Hepatocyte (in vitro differentiated cells): ENCODE measurements around the gene SOX13. TPM values are rescaled to one million over a fixed set of nuclear protein-coding genes. Genes with fewer than 3 reads are reported as not detected.

ENCODE experiments used
- DNase-seq: peaks from one replicate; pipeline ENCODE4 v3.0.0-alpha.2; 2016; ENCODE audit warnings: low spot score
- H2AFZ ChIP-seq: fragments of 200-600 bp; sonication (generic); 2 replicates; pipeline ENCODE4 v1.6.0; 2016; ENCODE audit warnings: antibody characterized with exemption, mild to moderate bottlenecking
- H3K27ac ChIP-seq: fragments of 200-600 bp; sonication (generic); 2 replicates; pipeline ENCODE4 v1.5.1; 2016; ENCODE audit warnings: mild to moderate bottlenecking
- H3K27me3 ChIP-seq: fragments of 200-600 bp; sonication (generic); 2 replicates; pipeline ENCODE4 v1.6.1; 2016
- H3K36me3 ChIP-seq: fragments of 200-600 bp; sonication (generic); replicated peaks from 2 replicates; pipeline ENCODE4 v1.5.1; 2016; ENCODE audit warnings: low read depth; ENCODE audit not compliant: insufficient read depth
- H3K4me1 ChIP-seq: fragments of 200-600 bp; sonication (generic); 2 replicates; pipeline ENCODE4 v1.5.1; 2016; ENCODE audit warnings: mild to moderate bottlenecking, moderate library complexity; ENCODE audit not compliant: insufficient read depth
- H3K4me2 ChIP-seq: fragments of 200-600 bp; sonication (generic); 2 replicates; pipeline ENCODE4 v1.6.0; 2016
- H3K4me3 ChIP-seq: fragments of 200-600 bp; sonication (generic); 2 replicates; pipeline ENCODE4 v1.5.1; 2016; ENCODE audit warnings: mild to moderate bottlenecking
- H3K79me2 ChIP-seq: fragments of 200-600 bp; sonication (generic); 2 replicates; pipeline ENCODE4 v1.6.0; 2017; ENCODE audit warnings: mild to moderate bottlenecking
- H3K9me2 ChIP-seq: fragments of 200-600 bp; sonication (generic); replicated peaks from 2 replicates; pipeline ENCODE4 v1.6.0; 2017; ENCODE audit warnings: mild to moderate bottlenecking; ENCODE audit not compliant: insufficient read depth
- H3K9me3 ChIP-seq: fragments of 200-600 bp; sonication (generic); 2 replicates; pipeline ENCODE4 v1.5.1; 2016; ENCODE audit warnings: low read depth, mild to moderate bottlenecking
- H4K20me1 ChIP-seq: fragments of 200-600 bp; sonication (generic); 2 replicates; pipeline ENCODE4 v1.6.0; 2016; ENCODE audit warnings: mild to moderate bottlenecking; ENCODE audit not compliant: insufficient read depth, poor library complexity, severe bottlenecking
- EZH2 ChIP-seq: fragments of 200-600 bp; sonication (generic); IDR thresholded peaks from 2 replicates; pipeline ENCODE4 v1.6.1; 2016; ENCODE audit warnings: antibody characterized with exemption, mild to moderate bottlenecking, borderline replicate concordance
- EZH2phosphoT487 ChIP-seq: fragments of 200-600 bp; sonication (generic); IDR thresholded peaks from one replicate; pipeline ENCODE4 v1.6.1; 2018; ENCODE audit warnings: antibody characterized with exemption, mild to moderate bottlenecking, low read depth, moderate library complexity; ENCODE audit not compliant: unreplicated experiment, severe bottlenecking
- WGBS: methylation state at CpG from one replicate; pipeline ENCODE4 v1.1.6; 2016; ENCODE audit warnings: low lambda C conversion rate; ENCODE audit errors: missing lambda C conversion rate; 5-methylcytosine and 5-hydroxymethylcytosine counted together
- polyA plus RNA-seq: library from polyadenylated mRNA; unstranded; fragments of >200 nt; fragmentation: Nextera tagmentation; extraction: Ambion mirVana; gene quantifications from 2 replicates; pipeline ENCODE4 v1.2.1, GENCODE V29; 2016
- total RNA-seq: library from RNA; depleted of rRNA; stranded (reverse); fragments of >200 nt; gene quantifications from 2 replicates; pipeline ENCODE4 v1.2.3, GENCODE V29; 2014
- TF ChIP-seq, protein P1 (sequence below): fragments of 200-600 bp; sonication (generic); IDR thresholded peaks from 2 replicates; pipeline ENCODE4 v1.5.1; 2016; ENCODE audit warnings: antibody characterized with exemption, mild to moderate bottlenecking; ENCODE audit not compliant: poor library complexity

Gene SOX13
- total and polyA plus RNA-seq, 2 experiments from 2014 or later: 11.9 to 22.3 TPM

DNA sequence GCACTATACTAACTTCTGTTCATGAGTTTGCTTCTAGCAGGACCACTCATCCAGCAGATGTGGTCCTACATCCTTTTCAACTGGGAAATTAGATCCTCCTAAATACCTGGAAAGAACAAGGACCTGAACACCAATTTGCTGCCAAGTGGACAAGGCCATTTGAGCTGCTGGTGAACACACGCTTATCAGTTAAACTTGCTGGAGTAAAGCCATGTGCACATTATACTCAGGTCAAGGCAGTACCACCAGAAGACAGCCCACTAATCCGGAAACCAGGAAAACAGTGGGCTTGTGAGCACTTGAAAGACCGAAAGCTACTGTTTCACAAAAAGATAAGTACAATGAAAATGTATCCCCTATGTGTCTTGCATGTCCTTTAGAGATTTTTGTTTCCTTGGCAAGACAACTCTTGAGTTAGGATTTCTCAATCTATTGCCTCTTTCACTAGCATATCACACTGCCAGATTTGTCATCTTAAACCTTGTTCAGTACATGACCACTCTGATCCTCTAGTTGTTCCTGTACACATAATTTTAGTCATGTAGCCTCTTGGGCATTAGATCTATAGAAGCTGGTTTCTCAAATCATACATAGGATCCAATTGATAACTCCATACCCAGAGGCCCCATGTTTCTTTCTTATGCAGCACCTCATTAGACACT is 97.7 kb downstream of the SOX13 start:
- H3K4me2 ChIP-seq: no peak overlapping the region
- no peaks in the 10 kb centered on the region for H3K9me3 ChIP-seq
- WGBS: 86% methylated on average over 3 of the region's 3 CpGs
- DNase-seq: no peak
- H3K36me3 ChIP-seq: no peaks in the 10 kb centered on the region
- no peak overlapping the region for H3K4me3 ChIP-seq
- no peaks in the 10 kb centered on the region for H3K79me2 ChIP-seq
- H3K27ac ChIP-seq: no peak overlapping the region
- H3K27me3 ChIP-seq: peaks cover 4% of the 10 kb centered on the region
- H3K9me2 ChIP-seq: no peaks in the 10 kb centered on the region
- H2AFZ ChIP-seq: no peak overlapping the region
- TF ChIP-seq, protein P1, sequence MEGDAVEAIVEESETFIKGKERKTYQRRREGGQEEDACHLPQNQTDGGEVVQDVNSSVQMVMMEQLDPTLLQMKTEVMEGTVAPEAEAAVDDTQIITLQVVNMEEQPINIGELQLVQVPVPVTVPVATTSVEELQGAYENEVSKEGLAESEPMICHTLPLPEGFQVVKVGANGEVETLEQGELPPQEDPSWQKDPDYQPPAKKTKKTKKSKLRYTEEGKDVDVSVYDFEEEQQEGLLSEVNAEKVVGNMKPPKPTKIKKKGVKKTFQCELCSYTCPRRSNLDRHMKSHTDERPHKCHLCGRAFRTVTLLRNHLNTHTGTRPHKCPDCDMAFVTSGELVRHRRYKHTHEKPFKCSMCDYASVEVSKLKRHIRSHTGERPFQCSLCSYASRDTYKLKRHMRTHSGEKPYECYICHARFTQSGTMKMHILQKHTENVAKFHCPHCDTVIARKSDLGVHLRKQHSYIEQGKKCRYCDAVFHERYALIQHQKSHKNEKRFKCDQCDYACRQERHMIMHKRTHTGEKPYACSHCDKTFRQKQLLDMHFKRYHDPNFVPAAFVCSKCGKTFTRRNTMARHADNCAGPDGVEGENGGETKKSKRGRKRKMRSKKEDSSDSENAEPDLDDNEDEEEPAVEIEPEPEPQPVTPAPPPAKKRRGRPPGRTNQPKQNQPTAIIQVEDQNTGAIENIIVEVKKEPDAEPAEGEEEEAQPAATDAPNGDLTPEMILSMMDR: no peak
- TF ChIP-seq EZH2 (no peak), EZH2phosphoT487 (no peak)
- H3K4me1 ChIP-seq: peaks cover 3% of the 10 kb centered on the region
- H4K20me1 ChIP-seq: no peaks in the 10 kb centered on the region

DNA sequence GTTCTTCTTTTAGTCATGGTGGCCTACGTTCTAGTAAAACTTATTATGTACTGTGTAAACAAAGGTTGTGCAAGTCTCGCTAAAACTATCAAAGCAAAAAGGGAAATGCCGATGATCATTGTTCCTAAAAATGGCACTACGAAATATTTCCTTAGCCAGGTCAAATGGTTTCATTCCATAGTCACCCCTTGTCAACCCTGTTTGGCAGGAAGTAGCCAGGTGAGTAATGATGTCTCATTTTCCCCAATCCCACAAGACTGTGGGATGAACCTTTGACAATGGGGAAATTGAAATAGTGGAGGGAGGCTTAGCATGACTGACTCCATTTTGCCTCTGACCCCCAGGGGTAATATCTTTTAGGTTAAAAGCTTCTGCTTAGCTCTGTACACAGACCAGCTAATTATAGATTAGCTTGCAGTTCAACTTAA is 98.8 kb downstream of the SOX13 start:
- Histone ChIP-seq H3K79me2 (no peaks in the 10 kb centered on the region), H3K9me2 (no peaks in the 10 kb centered on the region), H4K20me1 (no peaks in the 10 kb centered on the region), H3K4me1 (peaks cover 3% of the 10 kb centered on the region), H3K4me2 (no peak overlapping the region), H2AFZ (no peak overlapping the region), H3K4me3 (no peak overlapping the region), H3K27me3 (peaks cover 4% of the 10 kb centered on the region), H3K27ac (no peak overlapping the region), H3K36me3 (no peaks in the 10 kb centered on the region), H3K9me3 (no peaks in the 10 kb centered on the region)
- no peak for DNase-seq
- TF ChIP-seq, protein P1: no peak
- TF ChIP-seq EZH2 (no peak), EZH2phosphoT487 (no peak)
- 36% methylated on average over 4 of the region's 4 CpGs for WGBS

DNA sequence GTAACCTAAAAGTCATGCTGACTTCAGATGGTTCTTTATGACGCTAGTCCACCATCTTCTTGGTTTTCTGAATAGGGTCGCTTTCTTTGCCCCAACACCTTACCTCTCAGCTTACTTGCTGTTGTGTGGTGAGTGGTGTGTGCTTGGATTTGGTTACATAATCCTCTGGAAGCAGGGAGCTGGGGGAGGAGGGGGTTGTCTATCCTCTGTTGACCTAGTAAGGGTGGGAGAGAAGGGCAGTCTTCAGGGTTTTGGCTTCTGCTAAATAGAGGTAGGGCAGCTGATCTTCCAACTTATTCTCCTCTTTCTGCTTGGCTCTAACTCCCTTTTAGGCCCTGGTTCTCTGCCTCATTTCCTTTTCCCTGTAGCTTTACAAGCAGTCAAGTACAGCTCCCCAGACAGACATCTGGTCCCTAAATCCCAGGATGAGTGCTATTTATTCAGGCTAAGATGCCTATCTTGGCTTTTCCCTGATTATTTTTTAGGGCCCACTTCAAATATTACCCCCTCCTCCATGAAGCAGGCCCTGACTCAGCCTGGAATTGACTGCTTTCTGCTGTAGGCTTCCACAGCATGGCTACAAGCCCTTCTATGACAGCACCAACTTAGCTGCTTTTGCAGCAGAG is 99.6 kb downstream of the SOX13 start:
- H3K36me3 ChIP-seq: no peaks in the 10 kb centered on the region
- peaks cover 3% of the 10 kb centered on the region for H3K4me1 ChIP-seq
- H3K9me3 ChIP-seq: no peaks in the 10 kb centered on the region
- DNase-seq: no peak
- H3K27me3 ChIP-seq: peaks cover 4% of the 10 kb centered on the region
- H3K9me2 ChIP-seq: no peaks in the 10 kb centered on the region
- WGBS: 65% methylated on average over 2 of the region's 2 CpGs
- H3K4me3 ChIP-seq: no peak overlapping the region
- H3K27ac ChIP-seq: no peak overlapping the region
- no peak overlapping the region for H3K4me2 ChIP-seq
- no peaks in the 10 kb centered on the region for H3K79me2 ChIP-seq
- H4K20me1 ChIP-seq: no peaks in the 10 kb centered on the region
- no peak overlapping the region for H2AFZ ChIP-seq
- TF ChIP-seq, protein P1: no peak
- TF ChIP-seq EZH2phosphoT487 (no peak), EZH2 (no peak)
